Nephron progenitor cell (in vitro differentiated cells): ENCODE data around the gene OR7C2.
A peak's percentile ranks its signal among the peaks of the same experiment; 100 is the strongest.

Experiments
- DNase-seq: peaks from one replicate; pipeline ENCODE4 v3.0.0; 2021
- H3K27ac Mint-ChIP-seq: 2 replicates; pipeline ENCODE4 v1.8.0; 2021; ENCODE audit warnings: mild to moderate bottlenecking, moderate library complexity, mixed read lengths
- H3K27me3 Mint-ChIP-seq: 2 replicates; pipeline ENCODE4 v1.8.0; 2021; ENCODE audit warnings: mild to moderate bottlenecking, low read depth, mixed read lengths; ENCODE audit not compliant: poor library complexity
- H3K36me3 Mint-ChIP-seq: 2 replicates; pipeline ENCODE4 v1.8.0; 2021; ENCODE audit warnings: low read depth, mixed read lengths
- H3K4me1 Mint-ChIP-seq: 2 replicates; pipeline ENCODE4 v1.8.0; 2021; ENCODE audit warnings: mixed read lengths
- H3K4me3 Mint-ChIP-seq: 2 replicates; pipeline ENCODE4 v1.8.0; 2021; ENCODE audit warnings: mild to moderate bottlenecking, moderate library complexity, mixed read lengths
- H3K9me3 Mint-ChIP-seq: 2 replicates; pipeline ENCODE4 v1.8.0; 2021; ENCODE audit warnings: mild to moderate bottlenecking, moderate library complexity, mixed read lengths
- TF ChIP-seq, protein P1 (sequence below): fragments of 200-600 bp; sonication (generic); IDR thresholded peaks from 2 replicates; pipeline ENCODE4 v1.5.0; 2021; ENCODE audit warnings: antibody characterized with exemption

Gene OR7C2

DNA sequence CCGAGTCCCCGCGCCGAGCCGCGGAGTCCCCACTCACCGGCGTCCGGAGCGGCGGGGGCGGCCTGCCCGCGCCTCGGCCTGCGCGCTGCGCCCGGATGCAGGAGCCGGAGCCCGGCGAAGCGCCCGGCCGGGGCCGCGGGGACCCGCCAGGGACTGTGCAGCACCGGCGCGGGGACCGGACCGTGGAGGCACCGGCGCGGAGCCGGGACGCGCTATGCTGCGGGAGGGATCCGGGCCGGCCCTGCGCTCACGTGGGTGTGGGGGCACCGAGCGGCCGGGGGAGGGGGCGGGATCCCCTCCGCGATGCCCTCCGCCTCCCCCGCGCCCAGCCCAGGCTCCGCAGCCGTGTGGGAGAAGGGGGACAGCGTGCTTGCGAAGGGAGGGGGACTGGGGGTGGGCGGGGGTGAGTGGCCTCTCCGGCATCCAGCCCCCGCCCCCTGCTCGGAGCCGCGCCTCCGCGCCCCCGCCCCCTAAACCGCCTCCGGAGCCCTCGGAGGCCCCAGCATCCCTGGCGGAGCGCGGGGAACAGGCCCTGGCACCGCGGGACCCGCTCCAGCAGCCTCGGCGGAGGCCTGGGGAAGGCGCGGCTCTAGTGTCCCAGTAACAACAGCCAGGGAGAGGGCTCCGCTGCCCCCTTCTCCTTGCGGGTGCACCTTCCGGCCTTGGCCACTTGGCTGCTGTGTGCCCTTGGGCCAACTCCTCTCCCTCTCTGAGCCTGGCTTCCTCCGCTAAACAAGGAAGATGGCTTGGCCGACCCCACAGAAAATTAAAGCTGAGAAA is 38.4 kb downstream of the OR7C2 start, which contains the start of gene SLC1A6:
SLC1A6 (minus strand) TSS at position 389 of the 780 bp plus-strand sequence. CDS start 6,954 bp downstream, outside the sequence.
- DNase-seq = peak; percentile 78

DNA sequence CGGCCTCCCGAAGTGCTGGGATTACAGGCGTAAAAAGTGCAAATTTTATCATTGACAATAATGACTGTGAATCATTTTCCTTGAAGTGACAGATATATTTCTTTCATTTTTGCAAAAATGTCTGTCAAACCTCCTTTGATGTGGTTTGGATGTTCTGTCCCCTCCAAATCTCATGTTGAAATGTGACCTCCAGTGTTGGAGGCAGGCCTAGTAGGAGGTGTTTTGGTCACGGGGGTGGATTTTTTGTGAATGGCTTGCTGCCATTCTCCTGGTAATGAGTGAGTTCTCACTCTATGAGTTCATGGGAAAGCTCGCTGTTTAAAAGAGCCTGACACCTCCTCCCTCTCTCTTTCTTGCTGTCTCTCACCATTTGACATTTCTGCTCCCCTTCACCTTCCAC is 43.8 kb downstream of the OR7C2 start:
- no peak for DNase-seq
- TF ChIP-seq, protein P1, sequence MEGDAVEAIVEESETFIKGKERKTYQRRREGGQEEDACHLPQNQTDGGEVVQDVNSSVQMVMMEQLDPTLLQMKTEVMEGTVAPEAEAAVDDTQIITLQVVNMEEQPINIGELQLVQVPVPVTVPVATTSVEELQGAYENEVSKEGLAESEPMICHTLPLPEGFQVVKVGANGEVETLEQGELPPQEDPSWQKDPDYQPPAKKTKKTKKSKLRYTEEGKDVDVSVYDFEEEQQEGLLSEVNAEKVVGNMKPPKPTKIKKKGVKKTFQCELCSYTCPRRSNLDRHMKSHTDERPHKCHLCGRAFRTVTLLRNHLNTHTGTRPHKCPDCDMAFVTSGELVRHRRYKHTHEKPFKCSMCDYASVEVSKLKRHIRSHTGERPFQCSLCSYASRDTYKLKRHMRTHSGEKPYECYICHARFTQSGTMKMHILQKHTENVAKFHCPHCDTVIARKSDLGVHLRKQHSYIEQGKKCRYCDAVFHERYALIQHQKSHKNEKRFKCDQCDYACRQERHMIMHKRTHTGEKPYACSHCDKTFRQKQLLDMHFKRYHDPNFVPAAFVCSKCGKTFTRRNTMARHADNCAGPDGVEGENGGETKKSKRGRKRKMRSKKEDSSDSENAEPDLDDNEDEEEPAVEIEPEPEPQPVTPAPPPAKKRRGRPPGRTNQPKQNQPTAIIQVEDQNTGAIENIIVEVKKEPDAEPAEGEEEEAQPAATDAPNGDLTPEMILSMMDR = no peak
- Mint-ChIP-seq H3K27ac (no peak overlapping the region), H3K27me3 (peaks cover 51% of the 10 kb centered on the region), H3K4me3 (no peak overlapping the region), H3K9me3 (peaks cover 13% of the 10 kb centered on the region), H3K36me3 (no peaks in the 10 kb centered on the region), H3K4me1 (no peaks in the 10 kb centered on the region)

More for the DNA sequence above, 38.4 kb downstream of the OR7C2 start, which contains the start of gene SLC1A6:
- Mint-ChIP-seq H3K4me1 (peaks cover 13% of the 10 kb centered on the region), H3K9me3 (peaks cover 3% of the 10 kb centered on the region), H3K27ac (no peak within 1 kb of the TSS), H3K4me3 (peak within 1 kb of the TSS; percentile 85), H3K36me3 (no peaks in the 10 kb centered on the region), H3K27me3 (peaks cover 65% of the 10 kb centered on the region)
- TF ChIP-seq, protein P1 = no peak
